ENCODE data around the gene KIFC3. TPM values are rescaled to one million over a fixed set of nuclear protein-coding genes. Genes with fewer than 3 reads are reported as not detected.

KIFC3 gene
- total and polyA plus RNA-seq, 11 donors: 46.1 to 105 (median 65.6) TPM

DNA sequence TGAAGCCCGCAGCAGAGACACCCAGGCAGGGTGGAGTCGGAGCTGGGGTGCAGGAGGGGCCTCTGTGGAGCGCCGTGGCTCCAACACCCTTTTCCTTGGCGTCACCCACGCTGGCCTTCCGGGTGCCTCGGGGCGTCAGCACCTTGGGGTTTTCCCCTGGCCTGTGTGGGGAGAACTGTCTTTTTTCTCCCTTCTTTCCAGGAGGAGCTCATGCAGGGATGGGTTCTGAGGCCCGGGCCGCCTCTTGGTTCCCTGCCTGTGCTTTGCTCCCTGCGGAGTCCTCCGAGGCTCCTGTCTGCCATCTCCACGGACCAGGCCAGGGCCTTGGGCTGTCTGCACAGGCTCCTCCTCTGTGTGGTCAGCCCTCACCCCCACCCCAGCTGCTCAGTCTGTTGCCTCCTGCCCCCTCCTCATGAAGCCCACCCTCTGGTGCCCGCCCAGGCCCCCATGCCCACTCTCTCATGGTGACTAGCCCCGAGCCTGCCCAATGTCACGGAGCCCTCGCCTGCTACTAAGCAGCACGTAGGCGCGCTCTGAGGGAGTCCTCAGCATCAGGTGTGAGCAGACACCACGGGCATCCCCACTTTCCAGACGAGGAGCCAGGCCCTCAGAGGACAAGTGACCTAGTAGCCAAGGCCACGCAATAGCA is 61.7 kb downstream of the KIFC3 start:
- TF ChIP-seq POLR2A (IDR thresholded peaks at IDR 0.05): no peak
- TF ChIP-seq, protein P1, sequence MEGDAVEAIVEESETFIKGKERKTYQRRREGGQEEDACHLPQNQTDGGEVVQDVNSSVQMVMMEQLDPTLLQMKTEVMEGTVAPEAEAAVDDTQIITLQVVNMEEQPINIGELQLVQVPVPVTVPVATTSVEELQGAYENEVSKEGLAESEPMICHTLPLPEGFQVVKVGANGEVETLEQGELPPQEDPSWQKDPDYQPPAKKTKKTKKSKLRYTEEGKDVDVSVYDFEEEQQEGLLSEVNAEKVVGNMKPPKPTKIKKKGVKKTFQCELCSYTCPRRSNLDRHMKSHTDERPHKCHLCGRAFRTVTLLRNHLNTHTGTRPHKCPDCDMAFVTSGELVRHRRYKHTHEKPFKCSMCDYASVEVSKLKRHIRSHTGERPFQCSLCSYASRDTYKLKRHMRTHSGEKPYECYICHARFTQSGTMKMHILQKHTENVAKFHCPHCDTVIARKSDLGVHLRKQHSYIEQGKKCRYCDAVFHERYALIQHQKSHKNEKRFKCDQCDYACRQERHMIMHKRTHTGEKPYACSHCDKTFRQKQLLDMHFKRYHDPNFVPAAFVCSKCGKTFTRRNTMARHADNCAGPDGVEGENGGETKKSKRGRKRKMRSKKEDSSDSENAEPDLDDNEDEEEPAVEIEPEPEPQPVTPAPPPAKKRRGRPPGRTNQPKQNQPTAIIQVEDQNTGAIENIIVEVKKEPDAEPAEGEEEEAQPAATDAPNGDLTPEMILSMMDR (IDR thresholded peaks at IDR 0.05): no peak
- ATAC-seq (no peak), DNase-seq (peak in 2 of 5 donors; percentile 5 to 18)
- peaks cover 0 to 6% (median 0%) of the 10 kb centered on the region in 9 donors for H3K36me3 ChIP-seq
- H3K4me3 ChIP-seq: no peak overlapping the region
- H3K9me3 ChIP-seq: no peaks in the 10 kb centered on the region
- no peaks in the 10 kb centered on the region for H3K27me3 ChIP-seq
- intact Hi-C loops (cut with DNase I): no loop called here
- peaks cover 0 to 27% (median 14%) of the 10 kb centered on the region in 12 donors for H3K4me1 ChIP-seq
- 93 to 95% (median 95%) methylated on average over 21 to 24 of the region's 24 CpGs for WGBS, 4 donors
- no peak overlapping the region for H3K27ac ChIP-seq

DNA sequence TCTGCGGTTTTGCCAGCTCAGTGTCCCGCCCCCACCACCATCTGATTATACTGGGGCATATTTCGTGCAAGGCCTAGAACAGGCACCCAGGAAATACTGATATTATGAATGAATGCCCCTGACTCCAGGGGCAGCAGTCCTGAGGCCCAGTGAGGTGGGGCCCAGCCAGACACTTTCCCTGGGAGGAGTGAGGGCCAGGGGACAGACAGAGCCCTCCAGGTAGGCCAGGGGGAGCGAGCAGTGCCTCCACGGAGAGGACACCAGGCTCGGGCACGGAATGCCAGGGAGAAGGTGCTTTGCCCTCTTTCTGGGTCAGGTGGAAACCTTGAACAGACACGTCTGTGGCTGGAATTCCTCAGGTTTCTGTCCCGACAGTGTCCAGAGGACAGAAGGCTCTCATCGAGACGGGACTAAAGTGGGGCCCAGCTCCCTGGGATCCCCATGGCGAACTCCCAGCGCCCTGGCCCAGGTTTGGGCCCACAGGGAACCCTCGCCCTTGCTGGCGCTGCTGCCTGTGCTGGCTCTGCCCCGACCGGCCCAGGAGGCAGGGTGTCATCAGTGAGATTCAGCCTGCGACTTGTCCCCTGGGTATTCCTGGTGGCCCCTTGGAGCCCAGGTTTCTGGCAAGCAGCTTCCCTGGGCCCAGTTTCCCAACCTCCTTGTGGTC is 62.4 kb downstream of the KIFC3 start:
- peak in 2 of 5 donors; percentile 22 to 48 for DNase-seq
- no peak for TF ChIP-seq POLR2A (IDR thresholded peaks at IDR 0.05)
- TF ChIP-seq, protein P1 (IDR thresholded peaks at IDR 0.05): no peak
- H3K4me3 ChIP-seq: no peak overlapping the region
- ATAC-seq: no peak
- H3K9me3 ChIP-seq: no peaks in the 10 kb centered on the region
- H3K36me3 ChIP-seq: peaks cover 0 to 6% (median 0%) of the 10 kb centered on the region in 9 donors
- intact Hi-C loops (cut with DNase I): loop anchor here in 2 of 10 donors (5.0 to 10.0 kb wide), 2 partner anchors 262 to 265 kb away; partner anchors contain the start of genes USB1 (in 2 of the 2) and ZNF319 (in 2 of the 2)
- no peak overlapping the region for H3K27ac ChIP-seq
- peaks cover 0 to 27% (median 14%) of the 10 kb centered on the region in 12 donors for H3K4me1 ChIP-seq
- no peaks in the 10 kb centered on the region for H3K27me3 ChIP-seq
- WGBS, 4 donors: 93 to 95% (median 94%) methylated on average over 15 to 18 of the region's 18 CpGs

DNA sequence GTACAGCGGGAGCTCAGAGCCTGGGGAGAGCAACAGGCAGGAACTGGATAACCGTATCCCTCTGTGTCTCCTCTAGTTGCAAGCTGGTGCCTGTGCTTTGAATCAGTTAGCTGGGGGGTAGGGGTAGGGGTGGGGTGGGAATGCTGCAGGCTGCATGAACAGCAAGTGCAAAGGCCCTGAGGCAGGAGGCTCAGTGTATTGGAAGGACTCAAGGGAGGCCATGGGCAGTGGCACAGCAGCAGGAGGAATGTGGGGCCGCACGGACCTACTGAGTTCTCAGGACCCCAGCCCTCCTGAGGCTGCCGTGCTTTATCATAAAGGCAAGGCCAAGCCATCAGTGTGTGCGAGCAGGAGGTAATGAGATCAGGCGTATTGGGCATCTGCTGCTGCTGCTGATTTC is 63.4 kb downstream of the KIFC3 start:
- H3K4me3 ChIP-seq: no peak overlapping the region
- 96 to 99% (median 97%) methylated on average over 6 to 7 of the region's 7 CpGs for WGBS, 4 donors
- intact Hi-C loops (cut with DNase I): loop anchor here in 2 of 10 donors (5.0 to 10.0 kb wide), 2 partner anchors 263 to 266 kb away; partner anchors contain the start of genes USB1 (in 2 of the 2) and ZNF319 (in 2 of the 2)
- no peaks in the 10 kb centered on the region for H3K27me3 ChIP-seq
- H3K4me1 ChIP-seq: peaks cover 0 to 36% (median 22%) of the 10 kb centered on the region in 12 donors
- peaks cover 0 to 6% (median 0%) of the 10 kb centered on the region in 9 donors for H3K36me3 ChIP-seq
- TF ChIP-seq POLR2A (IDR thresholded peaks at IDR 0.05): no peak
- TF ChIP-seq, protein P1 (IDR thresholded peaks at IDR 0.05): no peak
- peak in 1 of 5 donors; percentile 11 for DNase-seq
- no peak for ATAC-seq
- H3K27ac ChIP-seq: no peak overlapping the region
- no peaks in the 10 kb centered on the region for H3K9me3 ChIP-seq

Measured in heart left ventricle (tissue), 16 donors.